CD4-positive, alpha-beta T cell treated with Interleukin-10 for 1 hour (primary cell): ENCODE measurements around the gene ATP5ME.
"Not testable (repeated sequence)": the region's sequence is repeated elsewhere in the genome, so short reads cannot be mapped to it uniquely, and the experiment has no call there.

Experiments
- DNase-seq: peaks from one replicate; pipeline ENCODE4 v3.0.0-alpha.2; 2020

The ATP5ME gene

DNA sequence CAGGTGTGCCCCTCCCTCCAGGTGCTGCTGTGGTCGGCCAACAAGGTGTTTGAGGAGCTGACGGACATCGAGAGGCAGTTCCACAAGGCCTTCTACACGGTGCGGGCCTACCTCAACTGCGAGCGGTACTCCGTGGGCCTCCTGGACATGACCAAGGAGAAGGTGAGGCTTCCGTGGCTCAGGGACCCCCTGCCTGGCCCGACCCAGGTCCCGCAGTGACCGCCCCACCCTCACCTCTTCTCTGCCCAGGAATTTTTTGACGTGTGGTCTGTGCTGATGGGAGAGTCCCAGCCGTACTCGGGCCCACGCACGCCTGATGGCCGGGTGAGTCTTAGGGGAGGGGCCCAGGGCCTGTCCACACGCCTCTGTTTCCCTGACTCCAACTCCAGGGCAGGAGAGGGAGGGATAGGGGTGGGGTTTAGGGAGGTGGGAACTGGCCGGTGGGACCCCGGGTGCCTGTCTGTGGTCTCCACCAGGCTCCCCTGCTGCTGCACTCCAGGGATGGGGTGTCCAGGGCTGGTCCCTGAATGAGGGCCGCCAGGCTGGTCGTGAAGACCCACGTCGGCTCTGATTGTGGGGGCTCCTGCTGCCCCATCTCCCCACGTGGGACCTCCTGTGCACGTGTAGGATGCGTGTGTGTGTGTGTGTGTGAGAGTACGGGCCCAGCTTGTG is 20.1 kb downstream of the ATP5ME start:
- no peak for DNase-seq

- DNase-seq, result no peak
Measured at GRCh38 chr4:653080-653821, 20.8 kb downstream of the ATP5ME start.

DNA sequence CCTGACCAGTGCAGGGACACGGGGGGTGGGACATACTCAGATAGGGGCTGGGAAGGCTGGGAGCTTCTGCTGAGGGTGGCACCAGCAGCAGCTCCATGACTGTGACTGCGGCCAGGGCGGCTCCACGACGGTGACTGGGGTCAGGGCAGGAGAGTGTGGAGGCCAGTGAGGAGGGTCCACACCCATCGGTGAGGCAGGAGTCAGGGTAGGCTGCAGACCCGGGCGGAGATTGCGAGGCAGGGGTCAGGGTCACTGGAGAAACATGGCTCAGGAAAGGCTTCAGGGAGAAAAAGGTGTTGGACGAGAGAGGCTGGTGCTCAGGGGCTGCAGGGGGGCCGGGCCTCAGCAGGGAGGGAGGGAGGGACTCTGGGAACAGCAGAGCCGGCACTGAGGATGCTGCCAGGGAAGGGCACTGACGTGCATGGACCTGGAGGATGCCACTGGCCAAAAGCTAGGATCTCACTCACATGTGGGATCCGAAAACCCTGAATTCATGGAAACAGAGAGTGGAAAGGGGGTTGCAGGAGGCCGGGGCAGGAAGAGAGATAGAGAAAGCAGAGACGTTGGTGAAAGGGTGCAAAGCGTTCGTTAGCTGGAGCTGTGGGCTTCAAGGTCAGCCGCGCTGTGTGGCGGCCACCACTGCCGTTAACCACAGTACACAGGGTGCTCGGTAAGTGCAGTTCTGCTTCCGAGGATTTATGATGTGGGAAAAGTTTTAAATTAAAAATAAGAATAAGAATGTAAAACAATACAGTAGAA is 22.0 kb downstream of the ATP5ME start:
- no peak for DNase-seq

DNA sequence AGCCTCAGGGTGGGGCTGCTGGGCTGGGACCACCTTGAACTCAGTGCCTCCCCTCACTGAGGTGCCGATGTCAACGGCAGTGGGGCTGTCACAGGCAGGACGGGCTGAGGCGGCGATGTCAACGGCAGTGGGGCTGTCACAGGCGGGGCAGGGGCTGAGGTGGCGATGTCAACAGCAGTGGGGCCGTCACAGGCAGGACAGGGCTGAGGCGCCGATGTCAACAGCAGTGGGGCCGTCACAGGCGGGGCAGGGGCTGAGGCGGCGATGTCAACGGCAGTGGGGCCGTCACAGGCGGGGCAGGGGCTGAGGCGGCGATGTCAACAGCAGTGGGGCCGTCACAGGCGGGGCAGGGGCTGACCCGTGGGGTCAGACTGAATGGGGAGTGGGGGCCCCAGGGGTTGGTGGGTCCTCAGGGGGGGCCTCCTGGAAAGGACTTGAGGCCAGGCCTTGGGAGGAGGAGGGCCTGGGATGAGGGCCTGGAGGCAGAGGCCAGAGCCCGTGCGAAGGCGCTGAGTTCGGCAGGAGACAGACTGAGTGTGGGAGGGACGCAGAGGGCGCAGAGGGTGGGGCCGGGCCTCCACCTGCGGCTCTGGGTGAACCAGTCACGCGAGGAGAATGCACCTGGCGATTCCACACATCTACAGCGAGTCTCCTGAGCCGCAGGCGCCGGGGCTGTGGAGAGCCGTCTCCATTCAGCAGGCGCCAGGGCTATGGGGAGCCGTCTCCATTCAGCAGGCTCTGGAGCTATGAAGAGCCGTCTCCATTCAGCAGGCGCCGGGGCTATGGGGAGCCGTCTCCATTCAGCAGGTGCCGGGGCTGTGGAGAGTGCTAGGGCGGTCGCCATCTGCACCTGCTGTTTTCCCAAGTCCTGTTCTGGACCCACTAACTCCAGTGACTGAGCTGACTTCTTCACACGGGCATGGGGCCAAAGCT is 22.9 kb downstream of the ATP5ME start:
- no peak for DNase-seq

- no peak for DNase-seq
Measured at GRCh38 chr4:650461-650860, 23.6 kb downstream of the ATP5ME start.

- no peak for DNase-seq
Measured at GRCh38 chr4:649751-650310, 24.2 kb downstream of the ATP5ME start.

DNA sequence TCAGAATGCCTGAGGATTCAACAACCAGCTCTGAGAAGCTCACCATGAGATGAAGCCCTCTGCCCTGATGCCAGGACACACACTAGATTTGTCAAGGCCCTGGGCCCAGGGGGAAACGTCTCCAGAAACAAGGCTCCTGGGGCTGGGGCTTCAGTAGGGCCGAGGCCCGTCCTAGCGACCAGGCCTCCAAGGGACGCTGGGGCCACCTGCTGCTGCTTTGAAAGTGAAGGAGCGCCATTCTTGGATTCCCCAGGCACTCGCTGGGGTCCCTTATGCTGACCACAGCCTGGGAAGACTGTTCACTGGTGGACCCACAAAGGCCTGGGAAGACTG is 24.8 kb downstream of the ATP5ME start:
- no peak for DNase-seq

DNA sequence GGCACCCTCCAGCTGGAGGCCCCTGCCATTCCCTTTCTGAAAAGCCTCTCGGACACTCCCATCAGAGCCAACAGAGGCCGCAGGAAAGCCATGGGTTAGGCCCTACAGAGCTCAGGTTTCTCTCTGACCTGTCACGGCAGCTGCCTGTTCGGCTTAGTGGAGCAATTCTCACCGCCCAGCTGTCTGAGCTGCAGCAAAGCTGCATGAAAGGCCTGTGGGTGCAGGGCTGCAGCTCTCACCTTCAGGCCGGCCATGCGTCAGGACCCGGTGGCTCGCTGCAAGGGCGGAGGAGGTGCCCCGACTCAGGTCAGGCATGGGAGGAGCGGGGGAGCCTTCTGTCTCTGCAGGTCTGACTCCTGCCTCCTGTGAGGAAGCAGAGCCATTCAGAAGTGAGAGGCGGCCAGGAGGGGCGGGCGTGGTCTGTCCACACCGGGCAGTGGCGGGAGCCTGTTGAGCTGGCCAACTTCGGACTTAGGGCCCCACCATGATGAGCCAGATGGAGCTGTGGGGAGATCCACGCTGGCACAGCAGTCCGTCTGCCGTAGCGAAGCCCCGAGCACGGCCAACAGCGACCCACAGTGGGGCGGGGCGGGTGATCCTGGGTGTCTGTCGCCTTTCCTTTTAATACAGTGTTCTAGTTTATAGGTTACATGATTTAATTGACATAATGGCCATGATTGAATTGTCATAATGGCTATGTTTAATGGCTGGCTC is 25.3 kb downstream of the ATP5ME start:
- no peak for DNase-seq

DNA sequence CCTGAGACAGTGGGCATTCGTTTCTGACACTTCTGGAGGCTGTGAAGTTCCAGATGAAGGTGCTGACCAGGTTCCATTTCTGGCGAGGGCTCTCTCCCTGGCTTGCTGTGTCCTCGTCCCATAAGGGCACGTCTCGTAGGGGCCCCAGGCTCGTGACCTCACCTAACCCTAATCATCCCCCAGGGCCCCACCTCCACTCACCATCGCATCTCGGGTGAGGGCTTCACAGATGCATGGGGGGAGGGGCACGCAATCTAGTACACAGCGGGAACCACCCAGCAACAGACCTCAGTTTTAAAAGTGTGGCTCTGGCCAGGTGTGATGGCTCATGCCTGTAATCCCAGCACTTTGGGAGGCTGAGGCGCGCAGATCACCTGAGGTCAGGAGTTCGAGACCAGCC is 26.6 kb downstream of the ATP5ME start:
- no peak for DNase-seq

DNA sequence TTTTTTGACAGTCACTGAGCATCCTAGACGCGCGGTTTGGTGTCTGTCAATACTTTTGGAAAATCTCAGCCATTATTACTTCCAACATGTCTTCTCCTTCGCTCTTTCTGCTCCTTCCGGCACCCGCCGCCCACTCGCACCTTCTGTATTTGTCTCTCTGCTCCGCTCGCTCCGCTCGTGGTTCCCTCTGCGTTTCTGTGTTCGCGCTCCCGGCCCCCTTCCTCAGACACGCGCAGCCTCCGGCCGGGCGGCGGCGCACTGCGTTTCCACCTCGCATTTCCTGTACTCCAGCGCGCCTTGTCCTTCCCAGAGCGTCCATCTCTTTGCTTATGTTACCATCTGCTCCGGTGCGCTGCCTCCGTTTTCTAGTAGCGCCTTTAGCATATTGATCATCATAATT is 27.6 kb downstream of the ATP5ME start:
- DNase-seq, result no peak

- DNase-seq, result not testable (repeated sequence)
Measured at GRCh38 chr4:642366-642765, 31.7 kb downstream of the ATP5ME start.

DNA sequence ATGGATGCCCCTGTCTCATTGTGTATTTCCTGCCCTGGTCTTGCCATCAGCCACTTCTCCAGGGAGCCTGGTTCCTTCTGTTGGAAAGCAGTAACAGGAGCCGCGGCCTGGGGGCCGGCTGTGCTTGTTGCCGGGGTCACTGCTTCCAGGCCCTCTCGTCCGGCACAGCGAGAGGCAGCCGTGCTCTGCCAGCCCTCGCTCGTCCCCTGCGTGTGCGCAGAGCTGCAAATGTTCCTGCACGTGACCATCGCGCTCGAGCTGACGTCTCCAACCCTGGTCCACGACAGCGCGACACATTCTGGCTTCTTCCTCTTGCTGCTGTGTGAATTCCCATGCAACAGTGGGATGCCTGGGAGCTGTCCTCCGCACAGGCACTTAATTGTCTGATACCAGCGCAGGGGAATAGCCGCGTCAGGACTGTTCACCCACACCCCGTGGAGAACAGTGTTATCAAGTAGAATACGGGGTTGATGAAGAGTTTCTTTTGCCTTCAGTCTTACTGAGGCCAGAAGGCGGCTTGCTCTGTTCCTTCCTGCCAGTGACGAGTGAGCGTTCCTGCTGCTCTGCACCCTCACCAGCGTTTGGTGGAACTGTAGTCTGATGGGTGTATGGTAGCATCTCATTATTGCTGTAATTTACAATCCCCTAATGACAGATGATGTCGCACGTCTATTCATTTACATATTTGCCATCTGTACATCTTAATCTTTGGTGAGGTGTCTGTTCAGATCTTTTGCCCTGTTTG is 36.4 kb downstream of the ATP5ME start:
- no peak for DNase-seq

- DNase-seq, result no peak
Measured at GRCh38 chr4:636628-637159, 37.4 kb downstream of the ATP5ME start.

DNA sequence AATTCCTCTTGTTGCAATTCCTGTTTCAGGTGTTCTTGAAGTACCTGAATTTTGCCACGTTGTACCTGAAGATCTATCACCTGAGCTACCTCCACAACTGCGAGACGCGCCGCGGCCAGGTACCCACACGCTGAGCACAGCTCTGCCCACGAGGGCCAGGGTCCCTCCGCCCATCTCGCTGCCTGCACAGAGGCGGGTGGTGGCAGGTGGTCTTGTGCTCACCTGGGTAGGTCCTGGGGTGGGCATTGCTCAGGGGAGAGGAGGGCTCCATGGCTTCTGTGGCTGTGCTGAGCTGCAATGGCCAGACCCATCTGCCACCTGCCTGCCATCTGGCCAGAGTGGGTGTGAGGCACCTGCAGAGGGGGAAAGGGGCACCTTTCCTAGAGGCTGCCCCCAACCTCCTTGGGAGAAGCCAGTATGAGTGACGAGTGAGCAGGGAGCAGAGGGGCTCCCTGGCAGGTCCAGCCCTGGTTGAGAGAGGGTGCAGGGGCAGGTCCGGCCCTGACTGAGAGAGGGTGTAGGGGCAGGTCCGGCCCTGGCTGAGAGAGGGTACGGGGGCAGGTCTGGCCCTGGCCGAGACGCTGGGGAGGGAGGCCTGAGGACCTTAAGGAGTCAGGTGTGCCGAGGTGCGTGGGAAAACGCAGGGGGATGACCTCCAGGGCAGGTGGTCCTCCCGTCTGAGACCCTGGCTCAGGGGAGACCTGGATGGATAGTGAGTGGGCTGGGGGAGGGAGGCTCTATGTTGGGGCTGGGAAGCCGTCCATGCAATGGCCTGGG is 38.0 kb downstream of the ATP5ME start:
- DNase-seq, result no peak

DNA sequence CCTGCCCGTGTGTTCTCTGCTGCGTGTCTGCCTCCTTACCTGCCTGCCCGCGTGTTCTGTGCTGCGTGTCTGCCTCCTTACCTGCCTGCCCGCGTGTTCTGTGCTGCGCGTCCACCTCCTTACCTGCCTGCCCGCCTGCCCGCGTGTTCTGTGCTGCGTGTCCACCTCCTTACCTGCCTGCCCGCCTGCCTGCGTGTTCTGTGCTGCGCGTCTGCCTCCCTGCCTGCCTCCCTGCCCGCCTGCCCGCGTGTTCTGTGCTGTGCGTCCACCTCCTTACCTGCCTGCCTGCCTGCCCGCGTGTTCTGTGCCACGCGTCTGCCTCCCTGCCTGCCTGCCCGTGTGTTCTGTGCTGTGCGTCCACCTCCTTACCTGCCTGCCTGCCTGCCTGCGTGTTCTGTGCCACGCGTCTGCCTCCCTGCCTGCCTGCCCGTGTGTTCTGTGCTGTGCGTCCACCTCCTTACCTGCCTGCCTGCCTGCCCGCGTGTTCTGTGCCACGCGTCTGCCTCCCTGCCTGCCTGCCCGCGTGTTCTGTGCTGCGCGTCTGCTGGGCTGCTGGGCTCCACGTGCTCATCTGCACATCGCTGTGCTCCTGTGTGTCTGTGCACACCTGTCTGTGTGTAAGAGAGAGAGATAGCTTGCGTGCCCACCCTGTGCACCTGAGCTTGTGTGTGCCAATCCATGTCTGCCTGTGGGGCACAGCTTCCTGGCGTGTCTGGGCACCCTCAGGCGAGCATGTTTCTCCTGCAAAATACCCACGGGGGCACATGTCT is 38.8 kb downstream of the ATP5ME start:
- DNase-seq, result not testable (repeated sequence)

GRCh38 chr4:634599-634985 is 39.5 kb downstream of the ATP5ME start:
- no peak for DNase-seq

GRCh38 chr4:633976-634598 is 40.0 kb downstream of the ATP5ME start:
- DNase-seq, result no peak

GRCh38 chr4:633406-633805 is 40.7 kb downstream of the ATP5ME start:
- DNase-seq, result no peak

GRCh38 chr4:632926-633325 is 41.1 kb downstream of the ATP5ME start:
- no peak for DNase-seq
